ENCODE data around the gene CCDC27.

CCDC27 gene

DNA sequence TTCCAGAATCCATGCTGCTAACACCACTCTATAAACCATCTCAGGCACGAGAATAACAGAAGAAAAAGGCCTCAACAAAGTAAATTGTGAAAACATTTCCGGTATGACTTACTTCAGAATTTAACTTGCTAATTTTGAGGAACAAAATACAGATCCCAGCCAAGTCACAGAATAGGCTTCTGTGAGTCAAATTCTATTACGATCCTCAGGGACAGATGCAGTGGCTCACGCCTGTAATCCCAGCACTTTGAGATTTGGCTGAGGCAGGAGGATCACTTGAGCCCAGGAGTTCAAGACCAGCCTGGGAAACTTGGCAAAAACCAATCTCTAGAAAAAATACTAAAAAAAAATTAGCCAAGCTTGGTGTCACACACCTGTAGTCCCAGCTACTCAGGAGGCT, 8.8 kb upstream of the CCDC27 start (continued):
- TF ChIP-seq SNAI2 (CRISPR knock-in tag; IDR thresholded peaks at IDR 0.05) (no peak), ZFP30 (CRISPR knock-in tag; IDR thresholded peaks at IDR 0.05) (no peak), TOX (CRISPR knock-in tag; IDR thresholded peaks at IDR 0.05; ENCODE audit: borderline replicate concordance) (no peak), ZNF565 (CRISPR knock-in tag; conservative IDR thresholded peaks at IDR 0.05; ENCODE audit: low read depth) (no peak), OSR1 (CRISPR knock-in tag; IDR thresholded peaks at IDR 0.05) (no peak), ISL1 (CRISPR knock-in tag; IDR thresholded peaks at IDR 0.05) (no peak), ARNTL (CRISPR knock-in tag; IDR thresholded peaks at IDR 0.05; ENCODE audit: borderline replicate concordance, low read depth) (no peak)

DNA sequence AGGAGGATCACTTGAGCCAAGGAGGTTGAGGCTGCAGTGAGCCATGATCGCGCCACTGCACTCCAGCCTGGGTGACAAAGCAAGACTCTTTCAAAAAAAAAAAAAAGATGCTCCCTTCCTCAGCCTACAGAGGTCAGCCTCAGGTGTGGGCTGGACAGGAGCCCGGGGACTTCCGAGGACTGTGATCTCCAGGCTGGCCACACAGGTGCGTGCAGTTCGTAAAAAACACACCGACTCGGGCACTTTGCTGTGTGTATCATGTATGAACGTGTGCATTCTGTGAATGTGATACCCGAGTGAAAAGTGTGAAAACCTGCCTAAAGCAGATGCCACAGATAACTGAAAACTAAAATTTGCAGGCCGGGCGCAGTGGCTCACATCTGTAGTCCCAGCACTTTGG, 8.4 kb upstream of the CCDC27 start:
- TF ChIP-seq, protein P1, sequence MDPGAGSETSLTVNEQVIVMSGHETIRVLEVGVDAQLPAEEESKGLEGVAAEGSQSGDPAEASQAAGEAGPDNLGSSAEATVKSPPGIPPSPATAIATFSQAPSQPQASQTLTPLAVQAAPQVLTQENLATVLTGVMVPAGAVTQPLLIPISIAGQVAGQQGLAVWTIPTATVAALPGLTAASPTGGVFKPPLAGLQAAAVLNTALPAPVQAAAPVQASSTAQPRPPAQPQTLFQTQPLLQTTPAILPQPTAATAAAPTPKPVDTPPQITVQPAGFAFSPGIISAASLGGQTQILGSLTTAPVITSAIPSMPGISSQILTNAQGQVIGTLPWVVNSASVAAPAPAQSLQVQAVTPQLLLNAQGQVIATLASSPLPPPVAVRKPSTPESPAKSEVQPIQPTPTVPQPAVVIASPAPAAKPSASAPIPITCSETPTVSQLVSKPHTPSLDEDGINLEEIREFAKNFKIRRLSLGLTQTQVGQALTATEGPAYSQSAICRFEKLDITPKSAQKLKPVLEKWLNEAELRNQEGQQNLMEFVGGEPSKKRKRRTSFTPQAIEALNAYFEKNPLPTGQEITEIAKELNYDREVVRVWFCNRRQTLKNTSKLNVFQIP (CRISPR knock-in tag; IDR thresholded peaks at IDR 0.05; ENCODE audit: borderline replicate concordance, low read depth), result no peak
- TF ChIP-seq ZC3H10 (CRISPR knock-in tag; IDR thresholded peaks at IDR 0.05) (no peak), ESRRG (CRISPR knock-in tag; IDR thresholded peaks at IDR 0.05) (no peak), TCF4 (CRISPR knock-in tag; IDR thresholded peaks at IDR 0.05; ENCODE audit: borderline replicate concordance) (no peak), ZNF8 (CRISPR knock-in tag; IDR thresholded peaks at IDR 0.05) (no peak), RARB (CRISPR knock-in tag; IDR thresholded peaks at IDR 0.05) (no peak), TOX (CRISPR knock-in tag; IDR thresholded peaks at IDR 0.05; ENCODE audit: borderline replicate concordance) (no peak), OSR1 (CRISPR knock-in tag; IDR thresholded peaks at IDR 0.05) (no peak), BACH2 (CRISPR knock-in tag; IDR thresholded peaks at IDR 0.05; ENCODE audit: borderline replicate concordance) (no peak), CSDC2 (CRISPR knock-in tag; IDR thresholded peaks at IDR 0.05) (no peak), ZFP3 (CRISPR knock-in tag; IDR thresholded peaks at IDR 0.05) (no peak)
- TF ChIP-seq, protein P2, sequence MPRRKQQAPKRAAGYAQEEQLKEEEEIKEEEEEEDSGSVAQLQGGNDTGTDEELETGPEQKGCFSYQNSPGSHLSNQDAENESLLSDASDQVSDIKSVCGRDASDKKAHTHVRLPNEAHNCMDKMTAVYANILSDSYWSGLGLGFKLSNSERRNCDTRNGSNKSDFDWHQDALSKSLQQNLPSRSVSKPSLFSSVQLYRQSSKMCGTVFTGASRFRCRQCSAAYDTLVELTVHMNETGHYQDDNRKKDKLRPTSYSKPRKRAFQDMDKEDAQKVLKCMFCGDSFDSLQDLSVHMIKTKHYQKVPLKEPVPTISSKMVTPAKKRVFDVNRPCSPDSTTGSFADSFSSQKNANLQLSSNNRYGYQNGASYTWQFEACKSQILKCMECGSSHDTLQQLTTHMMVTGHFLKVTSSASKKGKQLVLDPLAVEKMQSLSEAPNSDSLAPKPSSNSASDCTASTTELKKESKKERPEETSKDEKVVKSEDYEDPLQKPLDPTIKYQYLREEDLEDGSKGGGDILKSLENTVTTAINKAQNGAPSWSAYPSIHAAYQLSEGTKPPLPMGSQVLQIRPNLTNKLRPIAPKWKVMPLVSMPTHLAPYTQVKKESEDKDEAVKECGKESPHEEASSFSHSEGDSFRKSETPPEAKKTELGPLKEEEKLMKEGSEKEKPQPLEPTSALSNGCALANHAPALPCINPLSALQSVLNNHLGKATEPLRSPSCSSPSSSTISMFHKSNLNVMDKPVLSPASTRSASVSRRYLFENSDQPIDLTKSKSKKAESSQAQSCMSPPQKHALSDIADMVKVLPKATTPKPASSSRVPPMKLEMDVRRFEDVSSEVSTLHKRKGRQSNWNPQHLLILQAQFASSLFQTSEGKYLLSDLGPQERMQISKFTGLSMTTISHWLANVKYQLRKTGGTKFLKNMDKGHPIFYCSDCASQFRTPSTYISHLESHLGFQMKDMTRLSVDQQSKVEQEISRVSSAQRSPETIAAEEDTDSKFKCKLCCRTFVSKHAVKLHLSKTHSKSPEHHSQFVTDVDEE (CRISPR knock-in tag; IDR thresholded peaks at IDR 0.05), result no peak
- TF ChIP-seq, protein P3, sequence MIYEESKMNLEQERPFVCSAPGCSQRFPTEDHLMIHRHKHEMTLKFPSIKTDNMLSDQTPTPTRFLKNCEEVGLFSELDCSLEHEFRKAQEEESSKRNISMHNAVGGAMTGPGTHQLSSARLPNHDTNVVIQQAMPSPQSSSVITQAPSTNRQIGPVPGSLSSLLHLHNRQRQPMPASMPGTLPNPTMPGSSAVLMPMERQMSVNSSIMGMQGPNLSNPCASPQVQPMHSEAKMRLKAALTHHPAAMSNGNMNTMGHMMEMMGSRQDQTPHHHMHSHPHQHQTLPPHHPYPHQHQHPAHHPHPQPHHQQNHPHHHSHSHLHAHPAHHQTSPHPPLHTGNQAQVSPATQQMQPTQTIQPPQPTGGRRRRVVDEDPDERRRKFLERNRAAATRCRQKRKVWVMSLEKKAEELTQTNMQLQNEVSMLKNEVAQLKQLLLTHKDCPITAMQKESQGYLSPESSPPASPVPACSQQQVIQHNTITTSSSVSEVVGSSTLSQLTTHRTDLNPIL (CRISPR knock-in tag; IDR thresholded peaks at IDR 0.05; ENCODE audit: low read depth), result no peak
- no peak for ATAC-seq

DNA sequence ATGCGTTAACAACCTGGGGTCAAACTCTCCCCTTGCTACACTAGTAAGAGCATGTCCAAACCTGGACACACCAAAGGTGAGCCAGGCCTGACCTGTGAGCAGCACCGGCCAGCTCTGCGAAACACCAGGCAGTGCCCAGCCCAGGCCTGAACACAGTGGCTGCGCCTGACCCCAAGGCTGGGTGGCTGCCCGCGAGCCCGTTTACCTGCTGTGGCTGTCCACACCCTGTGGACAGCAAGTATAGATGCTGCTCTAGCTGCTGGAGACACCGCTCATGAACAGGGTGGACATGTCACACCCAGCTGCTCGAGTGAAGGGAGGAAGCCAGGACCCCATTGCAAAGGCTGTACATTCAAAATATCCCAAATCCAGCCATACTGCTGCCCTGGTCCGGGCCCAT, 7.6 kb upstream of the CCDC27 start:
- no peak for ATAC-seq
- TF ChIP-seq CSDC2 (CRISPR knock-in tag; IDR thresholded peaks at IDR 0.05) (no peak), ISL1 (CRISPR knock-in tag; IDR thresholded peaks at IDR 0.05) (no peak), ZFP3 (CRISPR knock-in tag; IDR thresholded peaks at IDR 0.05) (no peak), TOX (CRISPR knock-in tag; IDR thresholded peaks at IDR 0.05; ENCODE audit: borderline replicate concordance) (no peak), ZC3H10 (CRISPR knock-in tag; IDR thresholded peaks at IDR 0.05) (no peak), TCF4 (CRISPR knock-in tag; IDR thresholded peaks at IDR 0.05; ENCODE audit: borderline replicate concordance) (no peak)
- TF ChIP-seq, protein P3 (CRISPR knock-in tag; IDR thresholded peaks at IDR 0.05; ENCODE audit: low read depth), result no peak

DNA sequence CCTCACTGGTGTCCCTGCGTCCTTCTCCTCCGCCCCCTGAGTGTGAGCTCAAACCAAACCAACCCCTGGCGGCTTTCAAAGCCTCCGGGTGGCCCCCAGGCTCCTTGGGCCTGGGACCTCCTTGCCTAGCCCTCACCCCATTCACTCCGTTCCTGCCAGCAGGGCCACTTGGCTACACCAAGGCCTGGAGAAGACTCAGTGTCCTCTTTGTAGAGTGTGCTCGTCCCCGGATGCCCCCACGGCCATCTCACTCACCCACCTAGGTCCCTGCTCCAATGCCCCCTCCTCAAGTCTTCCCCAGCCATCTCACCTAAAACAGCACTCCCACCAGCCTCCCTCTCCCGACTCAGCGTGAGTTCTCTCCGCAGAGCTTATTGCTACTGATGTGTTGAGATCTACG, 7.2 kb upstream of the CCDC27 start:
- no peak for ATAC-seq
- TF ChIP-seq ZNF70 (CRISPR knock-in tag; IDR thresholded peaks at IDR 0.05), result no peak
- TF ChIP-seq PPARA (CRISPR knock-in tag; IDR thresholded peaks at IDR 0.05; ENCODE audit: borderline replicate concordance), result no peak
- TF ChIP-seq ZNF565 (CRISPR knock-in tag; conservative IDR thresholded peaks at IDR 0.05; ENCODE audit: low read depth), result no peak
- TF ChIP-seq ARNTL (CRISPR knock-in tag; IDR thresholded peaks at IDR 0.05; ENCODE audit: borderline replicate concordance, low read depth), result no peak
- TF ChIP-seq ZFP30 (CRISPR knock-in tag; IDR thresholded peaks at IDR 0.05), result no peak
- TF ChIP-seq, protein P2 (CRISPR knock-in tag; IDR thresholded peaks at IDR 0.05), result no peak
- no peak for TF ChIP-seq ISL1 (CRISPR knock-in tag; IDR thresholded peaks at IDR 0.05)
- TF ChIP-seq ZNF8 (CRISPR knock-in tag; IDR thresholded peaks at IDR 0.05), result no peak
- no peak for TF ChIP-seq ESRRG (CRISPR knock-in tag; IDR thresholded peaks at IDR 0.05)
- TF ChIP-seq ZC3H10 (CRISPR knock-in tag; IDR thresholded peaks at IDR 0.05), result no peak
- no peak for TF ChIP-seq OSR1 (CRISPR knock-in tag; IDR thresholded peaks at IDR 0.05)
- TF ChIP-seq, protein P3 (CRISPR knock-in tag; IDR thresholded peaks at IDR 0.05; ENCODE audit: low read depth), result no peak
- TF ChIP-seq BACH2 (CRISPR knock-in tag; IDR thresholded peaks at IDR 0.05; ENCODE audit: borderline replicate concordance), result no peak
- no peak for TF ChIP-seq TOX (CRISPR knock-in tag; IDR thresholded peaks at IDR 0.05; ENCODE audit: borderline replicate concordance)
- no peak for TF ChIP-seq RARB (CRISPR knock-in tag; IDR thresholded peaks at IDR 0.05)
- no peak for TF ChIP-seq ZFP3 (CRISPR knock-in tag; IDR thresholded peaks at IDR 0.05)
- TF ChIP-seq TCF4 (CRISPR knock-in tag; IDR thresholded peaks at IDR 0.05; ENCODE audit: borderline replicate concordance), result no peak
- TF ChIP-seq, protein P1 (CRISPR knock-in tag; IDR thresholded peaks at IDR 0.05; ENCODE audit: borderline replicate concordance, low read depth), result no peak
- TF ChIP-seq SNAI2 (CRISPR knock-in tag; IDR thresholded peaks at IDR 0.05), result no peak

Data from SK-N-SH treated with all-trans-retinoic acid at 6 μM for 48 hours (cell line).